ENCODE measurements around the gene JCHAIN. TPM values are rescaled to one million over a fixed set of nuclear protein-coding genes. Genes with fewer than 3 reads are reported as not detected.

The JCHAIN gene
- total RNA-seq, 1 donor from 2014 or later = 9.4 TPM

DNA sequence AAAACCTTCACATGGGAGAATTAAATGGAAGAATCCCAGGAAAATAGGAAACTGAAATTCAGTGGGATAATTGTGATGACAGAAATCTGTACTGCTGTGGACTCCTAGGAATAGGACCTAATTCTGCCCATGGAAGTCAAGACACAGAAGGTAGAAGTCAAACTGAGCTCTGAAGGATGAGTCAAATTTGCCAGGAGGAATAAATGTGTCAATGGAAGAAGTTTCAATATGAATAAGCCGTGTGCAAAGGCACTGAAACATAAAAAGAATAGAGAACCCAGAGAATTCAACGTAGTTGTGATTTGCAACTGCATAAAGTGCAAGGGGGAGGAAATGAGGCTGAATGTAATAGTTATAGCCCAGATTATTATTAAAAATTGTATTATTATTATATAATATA lies 26.1 kb downstream of the JCHAIN start:
- no peak for DNase-seq (ENCODE audit: low spot score)

DNA sequence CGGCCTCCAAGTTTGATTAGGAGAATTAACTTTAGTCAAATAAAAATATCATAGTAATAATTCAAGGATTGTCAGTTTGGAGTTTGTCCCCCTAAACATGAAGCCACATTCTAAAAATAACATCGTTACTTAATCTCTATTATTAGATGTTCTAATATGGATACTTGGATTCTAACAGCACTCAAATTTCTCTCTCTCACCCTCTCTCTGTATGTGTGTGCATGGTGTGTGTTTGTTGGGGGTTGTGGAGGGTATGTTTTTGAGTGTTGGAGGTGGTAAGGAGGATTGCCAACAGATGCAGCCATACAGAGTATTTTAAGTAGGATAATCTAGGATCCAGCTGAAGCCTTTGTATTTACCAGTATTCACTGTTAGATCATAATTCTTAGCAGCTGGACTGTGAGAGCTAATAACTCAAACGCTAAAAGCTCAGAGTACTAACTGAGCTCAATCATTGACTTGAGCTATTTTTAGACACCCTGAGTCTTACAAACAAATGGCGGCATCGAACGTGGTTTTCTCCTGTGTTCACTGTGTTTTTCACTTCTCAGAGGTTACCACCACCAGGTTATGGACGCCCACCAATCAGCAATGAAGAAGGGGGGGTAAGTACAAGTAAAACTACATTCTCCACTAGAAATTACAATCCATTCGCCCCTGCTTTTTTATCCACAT lies 28.9 kb downstream of the JCHAIN start:
- DNase-seq (ENCODE audit: low spot score) = no peak

DNA sequence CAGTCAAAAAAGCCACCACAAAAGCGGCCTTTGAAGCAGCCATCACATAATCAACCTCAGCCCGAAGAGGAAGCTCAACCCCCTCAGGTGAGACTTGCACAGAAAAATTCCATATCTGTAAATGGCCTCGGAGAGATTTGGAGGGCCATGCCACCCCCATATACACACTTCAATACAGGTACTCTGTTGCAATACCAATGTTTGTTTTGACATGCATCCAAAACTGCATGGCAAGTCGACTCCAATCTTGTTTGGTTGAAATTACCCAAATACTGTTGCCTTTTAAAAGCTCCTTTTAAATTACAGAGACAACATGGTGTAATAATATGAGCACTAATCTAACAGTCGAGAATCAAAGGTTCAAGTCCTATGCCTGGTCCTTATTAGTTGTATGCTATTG lies 31.8 kb downstream of the JCHAIN start:
- DNase-seq (ENCODE audit: low spot score) = no peak

DNA sequence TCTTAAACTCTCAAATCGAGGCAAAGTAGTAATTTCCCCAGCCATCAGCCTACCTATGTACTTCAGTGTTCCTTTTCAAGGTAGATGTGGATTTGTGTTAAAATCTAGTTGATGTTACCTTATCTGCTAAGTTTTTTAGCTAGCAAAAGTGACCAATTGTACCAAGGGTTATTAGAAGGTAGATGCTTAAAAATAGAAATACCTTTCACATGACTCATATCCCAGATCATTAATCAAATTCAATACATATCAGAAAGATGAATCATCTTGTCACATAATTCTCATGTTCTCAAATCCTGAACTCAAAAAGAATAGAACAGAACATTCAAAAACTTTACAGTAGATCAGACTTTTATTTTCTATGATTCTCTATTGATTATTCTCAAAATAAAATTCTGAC lies 34.3 kb downstream of the JCHAIN start:
- DNase-seq (ENCODE audit: low spot score) = no peak

DNA sequence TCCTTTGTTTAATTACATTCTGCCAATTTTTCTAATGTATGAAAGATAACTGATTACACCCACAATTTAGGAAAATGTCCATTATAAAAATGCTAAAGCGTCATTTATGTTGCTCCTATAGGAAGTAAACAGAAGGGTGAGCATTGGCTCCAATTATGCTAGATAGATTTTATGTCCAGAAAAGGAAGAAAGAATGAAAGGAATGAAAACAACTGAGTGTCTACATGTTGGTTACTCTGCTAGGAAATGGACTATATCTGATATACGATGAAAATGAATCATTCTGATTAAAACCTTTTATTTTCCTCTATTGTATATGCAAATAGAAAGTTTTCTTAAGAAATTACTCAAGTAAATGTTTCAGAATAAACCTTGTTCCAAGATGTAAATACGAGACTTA lies 36.1 kb downstream of the JCHAIN start:
- DNase-seq (ENCODE audit: low spot score) = no peak

DNA sequence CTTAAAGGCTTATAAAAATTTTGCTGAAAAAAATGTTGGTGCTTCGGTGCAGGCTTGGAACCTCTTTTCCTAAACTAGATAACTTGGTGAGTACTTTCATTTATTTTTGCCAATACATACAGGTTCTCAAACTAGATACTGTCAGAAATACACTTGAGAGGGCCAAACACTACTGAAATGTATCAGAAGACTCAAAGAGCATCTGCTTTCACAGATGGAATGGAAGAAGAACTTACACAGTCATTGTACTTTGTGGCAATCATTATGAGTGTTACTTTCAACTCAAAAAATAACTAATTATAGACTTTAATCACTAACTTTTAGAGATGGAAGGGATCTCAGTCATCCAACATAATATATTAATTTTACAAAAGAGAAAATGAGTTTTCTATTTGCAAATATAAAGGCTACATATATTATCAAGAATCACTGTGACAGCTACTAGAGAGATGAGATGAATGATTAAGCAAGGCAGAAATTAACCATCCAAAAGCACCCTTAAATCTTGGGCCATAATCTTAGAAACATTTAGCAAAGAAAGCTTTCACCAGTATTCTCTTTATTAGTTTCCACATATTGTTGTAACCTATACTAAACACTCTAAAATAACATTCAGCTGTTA lies 36.7 kb downstream of the JCHAIN start:
- no peak for DNase-seq (ENCODE audit: low spot score)

DNA sequence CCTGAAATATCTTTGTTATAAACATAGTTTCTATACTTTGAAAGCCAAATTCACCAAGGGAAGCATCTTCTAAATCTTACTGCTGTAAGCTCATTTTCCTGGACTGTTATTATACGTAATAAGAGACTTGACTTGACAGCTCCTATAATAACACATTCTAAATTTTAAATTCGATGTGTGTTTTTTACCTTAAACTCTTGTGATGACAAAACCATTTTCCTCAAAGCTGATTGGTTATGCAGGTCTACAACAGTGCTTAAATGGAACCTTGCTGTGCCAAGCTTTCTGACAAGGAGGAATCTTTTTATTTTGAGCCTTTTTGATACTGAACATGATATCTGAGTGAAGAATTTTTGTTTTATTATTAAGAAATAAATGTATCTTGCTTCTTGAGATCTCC lies 37.9 kb downstream of the JCHAIN start, which contains the start of gene ENAM:
Gene ENAM, plus strand, starts transcription at position 301 of the 400 bp plus-strand sequence. CDS start 757 bp downstream, outside the sequence.
- DNase-seq (ENCODE audit: low spot score) = no peak

DNA sequence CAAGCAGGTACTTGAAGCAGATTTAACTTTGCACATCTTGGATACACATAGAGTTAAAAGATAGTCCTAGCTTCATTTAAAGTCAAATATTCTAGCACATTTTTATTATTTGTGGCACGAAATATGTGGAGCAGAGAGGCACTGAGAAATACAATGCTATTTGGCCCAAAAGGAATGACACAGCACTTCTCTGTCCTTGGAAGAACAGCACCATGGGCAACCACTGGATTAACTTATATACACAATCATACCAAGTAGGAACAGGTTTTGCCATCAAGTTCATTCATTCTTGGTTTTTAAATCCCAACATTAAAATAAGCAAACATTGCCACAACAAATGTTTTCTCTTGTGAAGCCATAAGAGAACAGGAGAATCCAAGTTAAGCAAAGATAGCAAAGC lies 38.7 kb downstream of the JCHAIN start:
- DNase-seq (ENCODE audit: low spot score) = no peak

DNA sequence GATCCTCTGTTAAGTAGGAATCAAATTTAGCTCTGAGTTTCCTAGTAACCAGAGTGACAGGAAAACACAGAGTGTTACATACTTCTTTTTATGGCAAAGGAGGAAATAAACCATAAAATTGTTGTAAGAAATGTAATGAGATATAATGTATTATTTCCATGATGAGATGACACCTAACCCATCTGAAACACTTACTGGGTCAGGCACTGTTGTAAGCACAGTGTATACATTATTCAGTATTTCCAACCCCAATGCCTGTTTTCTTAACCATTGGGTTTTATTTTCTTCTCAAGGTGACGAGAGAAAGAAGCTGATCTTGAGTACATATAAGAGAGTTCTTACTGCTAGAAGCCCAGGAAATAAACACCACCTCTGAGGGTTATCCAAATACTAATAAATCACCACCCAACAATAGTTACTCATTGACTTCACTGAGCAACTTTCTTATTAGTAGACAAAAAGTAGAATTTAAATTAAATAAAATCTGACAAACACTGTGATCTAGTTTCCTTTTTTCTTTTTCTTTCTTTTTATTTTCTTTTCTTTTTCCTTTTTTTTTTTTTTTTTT lies 42.0 kb downstream of the JCHAIN start:
- DNase-seq (ENCODE audit: low spot score) = no peak

DNA sequence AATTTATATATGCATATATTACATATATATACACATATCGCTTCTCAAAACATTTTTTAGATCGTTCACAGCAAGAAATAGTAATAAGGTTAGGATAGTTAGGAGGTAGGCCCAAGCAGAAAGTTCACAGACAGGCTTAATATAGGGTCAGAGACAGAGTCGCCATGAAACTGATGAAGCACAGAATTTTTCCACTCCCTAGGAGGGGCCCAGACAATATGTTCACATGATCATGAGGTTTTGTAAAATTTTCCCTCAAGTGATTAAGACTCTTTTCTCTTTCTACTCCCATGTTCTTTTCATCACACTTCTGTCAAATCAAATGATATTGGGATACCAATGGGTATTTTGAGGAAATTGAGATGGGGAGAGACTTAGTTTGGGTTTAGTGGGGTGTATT lies 43.0 kb downstream of the JCHAIN start:
- DNase-seq (ENCODE audit: low spot score) = no peak

DNA sequence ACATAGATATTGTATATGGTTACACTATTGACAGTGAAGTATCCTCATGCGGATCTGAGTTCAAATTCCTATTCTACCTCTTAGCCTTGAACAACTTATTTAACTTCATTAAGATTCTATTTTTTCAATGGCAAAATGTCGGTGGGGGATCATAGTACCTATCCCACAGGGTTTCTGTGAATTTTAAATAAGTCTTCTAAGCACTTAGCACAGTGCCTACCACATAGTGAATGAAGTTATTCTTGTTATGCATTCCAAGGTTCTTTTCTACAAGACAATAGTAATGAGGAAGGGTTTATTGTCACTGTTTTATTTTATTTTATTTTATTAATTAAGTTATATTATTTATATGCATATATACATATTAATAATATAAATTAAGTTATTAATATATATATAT lies 46.5 kb downstream of the JCHAIN start:
- no peak for DNase-seq (ENCODE audit: low spot score)

DNA sequence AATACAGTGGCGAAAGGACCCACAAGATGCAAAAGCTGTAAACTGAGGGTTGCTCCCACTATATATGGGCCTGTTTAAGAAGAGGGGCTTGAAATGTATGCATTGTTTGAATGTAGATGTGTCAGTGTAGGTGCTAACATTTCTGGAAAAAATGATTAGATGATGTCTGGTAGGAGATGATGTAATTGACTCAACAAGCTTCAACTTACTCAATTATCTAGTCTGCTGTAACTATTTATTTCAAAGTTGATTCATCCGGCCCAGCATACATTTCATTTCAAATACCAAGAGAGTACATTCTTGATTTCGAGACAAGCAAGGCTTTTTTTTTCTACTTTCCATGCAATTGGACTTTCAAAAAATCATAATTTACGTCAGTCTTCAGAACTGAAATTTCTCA lies 47.0 kb downstream of the JCHAIN start:
- DNase-seq (ENCODE audit: low spot score) = no peak

DNA sequence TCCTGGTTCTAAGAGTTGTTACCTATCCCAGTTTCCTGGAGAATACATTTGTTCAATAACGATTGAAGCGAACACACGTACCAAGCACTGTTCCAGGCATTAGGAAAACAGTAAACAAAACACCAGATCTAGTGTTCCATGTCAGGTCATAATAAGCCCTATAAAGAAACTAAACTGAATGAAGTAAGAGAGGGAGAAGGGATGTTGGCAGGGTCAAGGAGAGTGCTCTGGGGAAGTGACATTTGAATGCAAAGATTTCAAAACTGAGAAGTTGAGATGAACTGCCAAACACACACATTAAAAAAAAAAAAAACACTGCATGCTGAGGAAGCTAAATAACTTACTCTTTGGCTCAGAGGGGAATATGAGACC lies 52.1 kb downstream of the JCHAIN start:
- DNase-seq (ENCODE audit: low spot score) = no peak

DNA sequence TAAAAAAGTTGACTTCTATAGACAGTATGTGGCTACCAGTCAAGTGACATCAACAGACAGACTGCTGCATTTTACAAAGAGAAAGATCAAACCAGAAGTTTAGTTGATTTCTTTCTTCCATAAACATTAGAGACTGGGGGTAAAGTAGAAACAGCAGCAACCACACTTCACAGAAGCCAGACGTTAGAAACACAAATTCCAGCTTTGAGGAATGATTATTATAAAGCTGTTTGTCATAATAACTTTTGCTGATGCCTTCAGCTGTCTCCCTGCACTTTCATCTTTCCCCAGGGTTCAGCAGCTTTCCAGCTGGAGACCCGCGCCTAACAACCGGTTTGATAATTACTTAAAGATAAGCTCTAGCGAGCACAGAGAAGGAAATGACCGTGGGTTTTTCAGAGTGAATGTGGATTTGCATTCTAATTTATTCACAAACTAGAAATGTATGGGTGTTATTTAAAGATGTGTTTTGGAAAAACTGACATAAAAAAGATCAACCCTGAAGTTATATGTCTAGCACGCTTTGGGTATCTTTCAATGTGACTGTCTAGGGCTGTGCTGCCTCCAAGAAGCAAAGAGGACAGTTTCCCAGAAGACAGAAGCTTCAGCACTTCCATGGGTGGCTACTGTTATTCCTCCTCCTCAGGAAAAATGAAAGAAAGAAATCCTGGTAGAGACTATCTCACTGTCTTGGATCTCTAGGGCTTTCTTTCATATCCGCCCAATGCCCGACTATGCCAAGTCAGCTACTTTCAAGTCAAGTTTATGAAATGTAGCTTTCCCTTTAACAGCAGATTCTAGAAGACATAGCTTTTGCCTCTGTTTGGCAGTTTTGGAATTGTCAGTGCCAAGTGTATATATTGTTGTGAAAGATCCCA lies 52.8 kb downstream of the JCHAIN start:
- no peak for DNase-seq (ENCODE audit: low spot score)

DNA sequence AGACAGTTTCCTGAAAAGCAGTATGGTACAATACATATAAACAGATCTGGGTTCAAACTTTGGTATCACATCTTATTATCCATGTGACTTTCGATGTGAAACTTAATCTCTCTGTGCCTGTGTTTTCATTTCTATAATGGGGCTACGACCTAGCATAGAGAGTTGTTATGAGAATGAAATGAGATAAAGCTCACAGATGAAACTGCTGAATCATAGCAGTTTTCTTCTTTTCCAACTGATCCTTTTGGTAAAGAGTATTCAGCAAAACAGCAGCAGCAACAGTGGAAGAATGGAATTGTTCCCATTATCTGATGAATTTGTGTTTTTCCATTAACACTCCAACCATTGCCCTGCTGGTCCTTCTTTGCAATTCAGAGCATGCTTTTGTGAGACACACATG lies 58.0 kb downstream of the JCHAIN start:
- no peak for DNase-seq (ENCODE audit: low spot score)

DNA sequence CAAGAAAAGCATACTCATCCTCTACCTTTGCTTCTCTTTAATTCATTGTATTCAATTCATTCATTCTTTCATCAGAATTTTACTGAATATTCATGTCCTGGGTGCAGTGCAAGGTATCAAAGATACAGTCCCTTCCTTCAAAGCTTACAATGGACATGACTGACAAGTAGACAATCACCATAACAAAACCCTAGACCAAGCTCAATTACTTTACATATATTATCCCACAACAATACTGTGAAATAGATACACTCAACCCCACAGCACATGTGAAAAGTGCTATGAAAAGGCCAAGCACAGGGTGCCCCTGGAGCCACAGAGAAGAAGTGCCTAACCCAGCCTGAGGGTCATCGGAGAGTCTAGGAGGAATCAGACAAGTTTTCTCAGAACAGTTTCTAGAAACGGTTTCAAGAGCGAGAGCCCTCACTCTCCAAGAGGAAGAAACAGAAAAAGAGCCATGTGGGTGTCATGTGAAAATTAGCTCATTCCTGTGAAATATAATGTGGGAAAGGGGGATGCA lies 58.9 kb downstream of the JCHAIN start:
- DNase-seq (ENCODE audit: low spot score) = no peak

DNA sequence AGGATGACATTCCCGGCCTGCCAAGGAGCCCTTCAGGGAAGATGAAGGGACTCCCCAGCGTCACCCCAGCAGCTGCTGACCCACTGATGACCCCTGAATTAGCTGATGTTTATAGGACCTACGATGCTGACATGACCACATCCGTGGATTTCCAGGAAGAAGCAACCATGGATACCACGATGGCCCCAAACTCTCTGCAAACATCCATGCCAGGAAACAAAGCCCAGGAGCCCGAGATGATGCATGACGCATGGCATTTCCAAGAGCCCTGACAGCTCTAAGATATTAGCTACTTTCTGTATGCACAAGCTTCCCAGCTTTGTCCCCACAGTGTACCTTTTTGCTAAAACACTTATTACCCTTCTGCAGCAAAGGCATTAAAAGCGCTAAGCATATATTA lies 59.8 kb downstream of the JCHAIN start:
- no peak for DNase-seq (ENCODE audit: low spot score)
